IPS-11a (cell line): ENCODE data around the gene SLX1A.
"Not testable (repeated sequence)": the region's sequence is repeated elsewhere in the genome, so short reads cannot be mapped to it uniquely, and the experiment has no call there.

Experiments used
- H3K4me3 ChIP-seq: one replicate; pipeline ENCODE4 v1.5.1; 2013; ENCODE audit warnings: low read depth, low read length, control low read depth

Gene SLX1A

DNA sequence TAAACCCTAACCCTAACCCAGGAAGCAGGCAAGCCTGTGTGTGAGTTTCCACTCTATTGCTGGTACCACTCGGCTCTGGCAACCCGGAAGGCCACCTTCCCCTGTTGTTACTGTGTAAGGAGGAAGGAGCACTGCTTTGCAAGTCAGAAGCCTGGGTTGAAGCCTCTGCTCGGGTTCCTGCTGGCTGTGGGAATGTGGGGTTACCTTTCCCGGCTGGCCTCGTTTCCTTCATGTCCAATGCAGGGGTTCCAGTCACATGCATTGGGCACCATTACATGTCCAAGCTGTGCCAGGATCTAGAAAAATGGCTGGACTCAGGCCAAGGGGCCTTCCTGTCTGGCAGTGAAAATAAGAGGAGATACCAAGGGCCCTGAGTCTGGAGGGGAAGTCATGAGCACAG is 23.4 kb downstream of the SLX1A start:
- not testable (repeated sequence) for H3K4me3 ChIP-seq
